ENCODE results near the gene PLCH2. TPM values are rescaled to one million over a fixed set of nuclear protein-coding genes. Genes with fewer than 3 reads are reported as not detected.

PLCH2 gene
- total and polyA plus RNA-seq, 3 experiments from 2014 or later: 2.5 to 2.8 (median 2.5) TPM

- ChIA-PET CTCF (interaction anchor here (0.8 to 1.0 kb wide), 2 partner anchors 9 to 14 kb away, joined by 3 to 5 read pairs; no protein-coding TSS in a partner anchor), POLR2A (no interaction called here)
- Histone ChIP-seq H3K9me3 (ENCODE audit: low read length) (no peaks in the 10 kb centered on the region), H3K27ac (ENCODE audit: low read depth, low read length) (no peak overlapping the region), H3K36me3 (ENCODE audit: insufficient read depth, low read length) (no peaks in the 10 kb centered on the region), H3K4me3 (ENCODE audit: low read length) (no peak overlapping the region), H3K27me3 (ENCODE audit: insufficient read depth, low read length, poor library complexity, severe bottlenecking) (peaks cover 18% of the 10 kb centered on the region), H3K4me1 (ENCODE audit: insufficient read depth, low read length) (peaks cover 18% of the 10 kb centered on the region)
- Mint-ChIP-seq H3K4me1 (peaks cover 5 to 18% (median 6%) of the 10 kb centered on the region in 3 donors), H3K36me3 (peaks cover 0 to 2% (median 0%) of the 10 kb centered on the region in 3 donors), H3K27ac (peak overlapping the region in 1 of 8 donors; percentile 54), H3K4me3 (no peak overlapping the region), H3K9me3 (no peaks in the 10 kb centered on the region), H3K27me3 (peaks cover 21 to 22% of the 10 kb centered on the region in 2 donors)
- no peak for DNase-seq
Observed at GRCh38 chr1:2533365-2533764, 57.3 kb downstream of the PLCH2 start.

- ChIA-PET POLR2A (no interaction called here), CTCF (interaction anchor here (1.0 kb wide), 1 partner anchor 9 kb away, joined by 5 read pairs; the partner anchor contains the start of gene PANK4)
- Mint-ChIP-seq H3K9me3 (no peaks in the 10 kb centered on the region), H3K4me3 (no peak overlapping the region), H3K27me3 (peaks cover 15 to 19% of the 10 kb centered on the region in 2 donors), H3K36me3 (peaks cover 0 to 2% (median 0%) of the 10 kb centered on the region in 3 donors), H3K27ac (no peak overlapping the region), H3K4me1 (peaks cover 0 to 10% (median 2%) of the 10 kb centered on the region in 3 donors)
- Histone ChIP-seq H3K27me3 (ENCODE audit: insufficient read depth, low read length, poor library complexity, severe bottlenecking) (peaks cover 18% of the 10 kb centered on the region), H3K4me1 (ENCODE audit: insufficient read depth, low read length) (peaks cover 9% of the 10 kb centered on the region), H3K9me3 (ENCODE audit: low read length) (no peaks in the 10 kb centered on the region), H3K36me3 (ENCODE audit: insufficient read depth, low read length) (no peaks in the 10 kb centered on the region), H3K4me3 (ENCODE audit: low read length) (no peak overlapping the region), H3K27ac (ENCODE audit: low read depth, low read length) (no peak overlapping the region)
- DNase-seq: no peak
Observed at GRCh38 chr1:2534315-2534686, 58.2 kb downstream of the PLCH2 start.

- ChIA-PET CTCF (interaction anchor here (1.0 kb wide), 1 partner anchor 9 kb away, joined by 5 read pairs; the partner anchor contains the start of gene PANK4), POLR2A (interaction anchor here (0.5 kb wide), 1 partner anchor 14 kb away, joined by 4 read pairs; no protein-coding TSS in a partner anchor)
- peaks cover 0 to 2% (median 0%) of the 10 kb centered on the region in 3 donors for H3K36me3 Mint-ChIP-seq
- no peak overlapping the region for H3K4me3 ChIP-seq (ENCODE audit: low read length)
- no peaks in the 10 kb centered on the region for H3K36me3 ChIP-seq (ENCODE audit: insufficient read depth, low read length)
- no peak overlapping the region for H3K4me3 Mint-ChIP-seq
- peaks cover 9% of the 10 kb centered on the region for H3K4me1 ChIP-seq (ENCODE audit: insufficient read depth, low read length)
- H3K9me3 Mint-ChIP-seq: no peaks in the 10 kb centered on the region
- H3K9me3 ChIP-seq (ENCODE audit: low read length): no peaks in the 10 kb centered on the region
- H3K4me1 Mint-ChIP-seq: peaks cover 0 to 7% (median 2%) of the 10 kb centered on the region in 3 donors
- H3K27ac Mint-ChIP-seq: peak overlapping the region in 1 of 8 donors; percentile 66
- peaks cover 18% of the 10 kb centered on the region for H3K27me3 ChIP-seq (ENCODE audit: insufficient read depth, low read length, poor library complexity, severe bottlenecking)
- H3K27me3 Mint-ChIP-seq: peaks cover 15 to 19% of the 10 kb centered on the region in 2 donors
- H3K27ac ChIP-seq (ENCODE audit: low read depth, low read length): no peak overlapping the region
- DNase-seq: no peak
Observed at GRCh38 chr1:2534687-2535441, 58.8 kb downstream of the PLCH2 start.

- Histone ChIP-seq H3K9me3 (ENCODE audit: low read length) (no peaks in the 10 kb centered on the region), H3K27ac (ENCODE audit: low read depth, low read length) (no peak overlapping the region), H3K36me3 (ENCODE audit: insufficient read depth, low read length) (no peaks in the 10 kb centered on the region), H3K4me1 (ENCODE audit: insufficient read depth, low read length) (peaks cover 10% of the 10 kb centered on the region), H3K27me3 (ENCODE audit: insufficient read depth, low read length, poor library complexity, severe bottlenecking) (peaks cover 18% of the 10 kb centered on the region), H3K4me3 (ENCODE audit: low read length) (no peak overlapping the region)
- POLR2A ChIA-PET: no interaction called here
- no peak for DNase-seq
- no peak overlapping the region for H3K4me3 Mint-ChIP-seq
- CTCF ChIA-PET: interaction anchor here (1.0 kb wide), 1 partner anchor 10 kb away, joined by 5 read pairs; the partner anchor contains the start of gene PANK4
- H3K4me1 Mint-ChIP-seq: peaks cover 0 to 7% (median 2%) of the 10 kb centered on the region in 3 donors
- H3K36me3 Mint-ChIP-seq: peaks cover 0 to 2% (median 0%) of the 10 kb centered on the region in 3 donors
- H3K27me3 Mint-ChIP-seq: peaks cover 15 to 19% of the 10 kb centered on the region in 2 donors
- no peaks in the 10 kb centered on the region for H3K9me3 Mint-ChIP-seq
- no peak overlapping the region for H3K27ac Mint-ChIP-seq
Observed at GRCh38 chr1:2535455-2535854, 59.4 kb downstream of the PLCH2 start.

GRCh38 chr1:2535981-2536380, 59.9 kb downstream of the PLCH2 start:
- Histone ChIP-seq H3K36me3 (ENCODE audit: insufficient read depth, low read length) (no peaks in the 10 kb centered on the region), H3K27ac (ENCODE audit: low read depth, low read length) (no peak overlapping the region), H3K9me3 (ENCODE audit: low read length) (no peaks in the 10 kb centered on the region), H3K27me3 (ENCODE audit: insufficient read depth, low read length, poor library complexity, severe bottlenecking) (peaks cover 13% of the 10 kb centered on the region), H3K4me3 (ENCODE audit: low read length) (no peak overlapping the region), H3K4me1 (ENCODE audit: insufficient read depth, low read length) (peaks cover 6% of the 10 kb centered on the region)
- H3K36me3 Mint-ChIP-seq: peaks cover 0 to 2% (median 0%) of the 10 kb centered on the region in 3 donors
- H3K27ac Mint-ChIP-seq: peak overlapping the region in 2 of 8 donors; percentile 2 to 71
- POLR2A ChIA-PET: no interaction called here
- DNase-seq: no peak
- peaks cover 0 to 2% (median under 1%) of the 10 kb centered on the region in 3 donors for H3K4me1 Mint-ChIP-seq
- no peaks in the 10 kb centered on the region for H3K9me3 Mint-ChIP-seq
- CTCF ChIA-PET: no interaction called here
- H3K4me3 Mint-ChIP-seq: no peak overlapping the region
- H3K27me3 Mint-ChIP-seq: peaks cover 12 to 17% of the 10 kb centered on the region in 2 donors

GRCh38 chr1:2537784-2538115, 61.7 kb downstream of the PLCH2 start:
- Histone ChIP-seq H3K4me3 (ENCODE audit: low read length) (no peak overlapping the region), H3K4me1 (ENCODE audit: insufficient read depth, low read length) (peaks cover 15% of the 10 kb centered on the region), H3K27me3 (ENCODE audit: insufficient read depth, low read length, poor library complexity, severe bottlenecking) (no peaks in the 10 kb centered on the region), H3K27ac (ENCODE audit: low read depth, low read length) (no peak overlapping the region), H3K9me3 (ENCODE audit: low read length) (no peaks in the 10 kb centered on the region), H3K36me3 (ENCODE audit: insufficient read depth, low read length) (no peaks in the 10 kb centered on the region)
- CTCF ChIA-PET: no interaction called here
- peaks cover 8 to 10% of the 10 kb centered on the region in 2 donors for H3K27me3 Mint-ChIP-seq
- POLR2A ChIA-PET: no interaction called here
- no peak overlapping the region for H3K4me3 Mint-ChIP-seq
- H3K36me3 Mint-ChIP-seq: peaks cover 0 to 2% (median 0%) of the 10 kb centered on the region in 3 donors
- no peak overlapping the region for H3K27ac Mint-ChIP-seq
- peaks cover 0 to 9% (median 2%) of the 10 kb centered on the region in 3 donors for H3K4me1 Mint-ChIP-seq
- no peak for DNase-seq
- H3K9me3 Mint-ChIP-seq: no peaks in the 10 kb centered on the region

- Mint-ChIP-seq H3K4me1 (peaks cover 0 to 9% (median 2%) of the 10 kb centered on the region in 3 donors), H3K9me3 (no peaks in the 10 kb centered on the region), H3K36me3 (peaks cover 0 to 2% (median 0%) of the 10 kb centered on the region in 3 donors), H3K27ac (peak overlapping the region in 2 of 8 donors; percentile 36 to 51), H3K4me3 (no peak overlapping the region), H3K27me3 (peaks cover 5 to 9% of the 10 kb centered on the region in 2 donors)
- H3K27ac ChIP-seq (ENCODE audit: low read depth, low read length): no peak overlapping the region
- no peak for DNase-seq
- peaks cover 19% of the 10 kb centered on the region for H3K4me1 ChIP-seq (ENCODE audit: insufficient read depth, low read length)
- no peaks in the 10 kb centered on the region for H3K27me3 ChIP-seq (ENCODE audit: insufficient read depth, low read length, poor library complexity, severe bottlenecking)
- H3K9me3 ChIP-seq (ENCODE audit: low read length): no peaks in the 10 kb centered on the region
- POLR2A ChIA-PET: no interaction called here
- no peak overlapping the region for H3K4me3 ChIP-seq (ENCODE audit: low read length)
- CTCF ChIA-PET: interaction anchor here (10.9 kb wide), 1 partner anchor 12 kb away, joined by 134 read pairs; the partner anchor contains the start of genes HES5 and PANK4
- H3K36me3 ChIP-seq (ENCODE audit: insufficient read depth, low read length): no peaks in the 10 kb centered on the region
Observed at GRCh38 chr1:2538376-2538775, 62.3 kb downstream of the PLCH2 start.

GRCh38 chr1:2538872-2539271, 62.8 kb downstream of the PLCH2 start:
- peaks cover 24% of the 10 kb centered on the region for H3K4me1 ChIP-seq (ENCODE audit: insufficient read depth, low read length)
- no peak overlapping the region for H3K4me3 ChIP-seq (ENCODE audit: low read length)
- no peaks in the 10 kb centered on the region for H3K36me3 ChIP-seq (ENCODE audit: insufficient read depth, low read length)
- Mint-ChIP-seq H3K27ac (peak overlapping the region in 1 of 8 donors; percentile 36), H3K4me3 (no peak overlapping the region), H3K9me3 (no peaks in the 10 kb centered on the region), H3K27me3 (peaks cover 5 to 7% of the 10 kb centered on the region in 2 donors), H3K4me1 (peaks cover 0 to 13% (median 2%) of the 10 kb centered on the region in 3 donors), H3K36me3 (peaks cover 0 to 2% (median 0%) of the 10 kb centered on the region in 3 donors)
- no peaks in the 10 kb centered on the region for H3K27me3 ChIP-seq (ENCODE audit: insufficient read depth, low read length, poor library complexity, severe bottlenecking)
- no peak for DNase-seq
- ChIA-PET CTCF (interaction anchor here (1.1 to 10.9 kb wide), 2 partner anchors 10 to 12 kb away, joined by 3 to 134 read pairs; partner anchors contain the start of genes HES5 and PANK4), POLR2A (no interaction called here)
- no peaks in the 10 kb centered on the region for H3K9me3 ChIP-seq (ENCODE audit: low read length)
- no peak overlapping the region for H3K27ac ChIP-seq (ENCODE audit: low read depth, low read length)
